ENCODE data around the gene ATP11A. TPM values are rescaled to one million over a fixed set of nuclear protein-coding genes. Genes with fewer than 3 reads are reported as not detected.
"Not testable (repeated sequence)": the region's sequence is repeated elsewhere in the genome, so short reads cannot be mapped to it uniquely, and the experiment has no call there.

The ATP11A gene
- total RNA-seq, 6 experiments from 2014 or later = 24.3 to 57.4 (median 33.1) TPM

GRCh38 chr13:112857914-112858490 is 168.2 kb downstream of the ATP11A start:
- no peak overlapping the region for H3K4me3 ChIP-seq
- DNase-seq = no peak
- 92% methylated on average over 9 of the region's 20 CpGs for WGBS (ENCODE audit: insufficient coverage, low coverage, low lambda C conversion rate, missing lambda C conversion rate)
- no peak for ATAC-seq
- no peak overlapping the region for H3K27ac ChIP-seq
- H3K4me1 ChIP-seq = no peaks in the 10 kb centered on the region
- no peaks in the 10 kb centered on the region for H3K9me3 ChIP-seq
- H3K36me3 ChIP-seq = peaks cover 0 to 55% (median 30%) of the 10 kb centered on the region in 4 donors
- H3K27me3 ChIP-seq = no peaks in the 10 kb centered on the region
- no peak for TF ChIP-seq POLR2A (IDR thresholded peaks at IDR 0.05)
- no peak for TF ChIP-seq CTCF (IDR thresholded peaks at IDR 0.05)
- intact Hi-C loops (cut with DNase I) = no loop called here

- Histone ChIP-seq H3K4me3 (no peak overlapping the region), H3K27me3 (no peaks in the 10 kb centered on the region), H3K36me3 (peaks cover 0 to 51% (median 29%) of the 10 kb centered on the region in 4 donors), H3K9me3 (no peaks in the 10 kb centered on the region), H3K27ac (no peak overlapping the region), H3K4me1 (no peaks in the 10 kb centered on the region)
- WGBS (ENCODE audit: insufficient coverage, low coverage, low lambda C conversion rate, missing lambda C conversion rate) = 73% methylated on average over 6 of the region's 22 CpGs
- DNase-seq (no peak), ATAC-seq (peak in 1 of 4 donors; percentile 28)
- intact Hi-C loops (cut with DNase I) = no loop called here
- no peak for TF ChIP-seq POLR2A (IDR thresholded peaks at IDR 0.05)
- TF ChIP-seq CTCF (IDR thresholded peaks at IDR 0.05) = no peak
Observed at GRCh38 chr13:112859128-112859816, 169.4 kb downstream of the ATP11A start.

GRCh38 chr13:112859817-112860190 is 170.0 kb downstream of the ATP11A start:
- Histone ChIP-seq H3K27me3 (no peaks in the 10 kb centered on the region), H3K9me3 (no peaks in the 10 kb centered on the region), H3K27ac (no peak overlapping the region), H3K4me1 (no peaks in the 10 kb centered on the region), H3K36me3 (peaks cover 0 to 49% (median 25%) of the 10 kb centered on the region in 4 donors), H3K4me3 (no peak overlapping the region)
- DNase-seq (no peak), ATAC-seq (peak in 3 of 4 donors; percentile 33 to 78 (median 70))
- no peak for TF ChIP-seq POLR2A (IDR thresholded peaks at IDR 0.05)
- no peak for TF ChIP-seq CTCF (IDR thresholded peaks at IDR 0.05)
- intact Hi-C loops (cut with DNase I) = no loop called here
- 58% methylated on average over 4 of the region's 7 CpGs for WGBS (ENCODE audit: insufficient coverage, low coverage, low lambda C conversion rate, missing lambda C conversion rate)

- DNase-seq (no peak), ATAC-seq (no peak)
- H3K9me3 ChIP-seq = no peaks in the 10 kb centered on the region
- H3K36me3 ChIP-seq = peaks cover 0 to 33% (median 15%) of the 10 kb centered on the region in 4 donors
- 79% methylated on average over 21 of the region's 32 CpGs for WGBS (ENCODE audit: insufficient coverage, low coverage, low lambda C conversion rate, missing lambda C conversion rate)
- intact Hi-C loops (cut with DNase I) = no loop called here
- TF ChIP-seq POLR2A (IDR thresholded peaks at IDR 0.05) = no peak
- no peak for TF ChIP-seq CTCF (IDR thresholded peaks at IDR 0.05)
- H3K27ac ChIP-seq = no peak overlapping the region
- H3K4me1 ChIP-seq = no peaks in the 10 kb centered on the region
- no peak overlapping the region for H3K4me3 ChIP-seq
- no peaks in the 10 kb centered on the region for H3K27me3 ChIP-seq
Observed at GRCh38 chr13:112861876-112862615, 172.2 kb downstream of the ATP11A start.

GRCh38 chr13:112863356-112863755 is 173.5 kb downstream of the ATP11A start:
- intact Hi-C loops (cut with DNase I); ATAC-seq; H3K4me1 ChIP-seq; H3K27ac ChIP-seq; H3K27me3 ChIP-seq; H3K4me3 ChIP-seq; H3K9me3 ChIP-seq; DNase-seq: not testable (repeated sequence)
- peaks cover 0 to 20% (median 9%) of the 10 kb centered on the region in 4 donors for H3K36me3 ChIP-seq
- 97% methylated on average over 6 of the region's 17 CpGs for WGBS (ENCODE audit: insufficient coverage, low coverage, low lambda C conversion rate, missing lambda C conversion rate)

- H3K36me3 ChIP-seq = peaks cover 0 to 12% (median 2%) of the 10 kb centered on the region in 4 donors
- H3K27ac ChIP-seq; H3K4me3 ChIP-seq; DNase-seq; H3K9me3 ChIP-seq; ATAC-seq; H3K27me3 ChIP-seq; intact Hi-C loops (cut with DNase I); H3K4me1 ChIP-seq: not testable (repeated sequence)
- WGBS (ENCODE audit: insufficient coverage, low coverage, low lambda C conversion rate, missing lambda C conversion rate) = 82% methylated on average over 10 of the region's 14 CpGs
Observed at GRCh38 chr13:112865478-112865877, 175.6 kb downstream of the ATP11A start.
